OCI-LY3 (cell line): Measurements from ENCODE around the gene ZBED5.

Source experiments
- CTCF ChIP-seq: fragments of 200-600, 300-600 bp; sonication (generic); IDR thresholded peaks from 2 replicates; pipeline ENCODE4 v1.5.1; 2014; ENCODE audit warnings: antibody characterized with exemption, low read length, low read depth
- EZH2phosphoT487 ChIP-seq: fragments of 200-600 bp; shearing (Covaris generic); IDR thresholded peaks from 2 replicates; pipeline ENCODE4 v1.6.1; 2018; ENCODE audit warnings: antibody characterized with exemption, mixed run types, low read depth

GRCh38 chr11:10875430-10876021, 17.7 kb upstream of the ZBED5 start:
- TF ChIP-seq CTCF (no peak), EZH2phosphoT487 (no peak)
